HEK293 (cell line): ENCODE data around the gene DMBX1.
A peak's percentile ranks its signal among the peaks of the same experiment; 100 is the strongest.

ENCODE experiments used
- CTCF ChIA-PET: fragments of 350-600 bp; formaldehyde crosslinking; extraction: SDS; loops from one replicate; lab custom pipeline; 2021; ENCODE audit warnings: antibody characterized with exemption; lab: Yijun Ruan, JAX
- POLR2A ChIA-PET: fragments of 300-600 bp; formaldehyde crosslinking; extraction: SDS; loops from one replicate; lab custom pipeline; 2020; ENCODE audit warnings: antibody characterized with exemption, inconsistent platforms; lab: Yijun Ruan, JAX
- H3K27ac ChIP-seq: fragments of 200-500 bp; sonication (Bioruptor generic); 2 replicates; pipeline ENCODE4 v1.5.1; 2014; ENCODE audit warnings: low read depth, low read length, control low read depth, inconsistent platforms; ENCODE audit errors: extremely low read depth
- H3K36me3 ChIP-seq, 2 experiments: fragments of 200-500 bp in 1 of 2; sonication (Bioruptor generic) in 1 of 2; 1 replicate in 1 of 2; 2 replicates in 1 of 2; pipeline ENCODE4 v1.5.1; 2014 to 2017; ENCODE audit warnings: inconsistent platforms in 2 of 2, low read length in 2 of 2; ENCODE audit not compliant: control insufficient read depth in 2 of 2, insufficient read depth in 1 of 2
- H3K4me1 ChIP-seq: fragments of 200-500 bp; sonication (Bioruptor generic); 2 replicates; pipeline ENCODE4 v1.5.1; 2014; ENCODE audit warnings: mild to moderate bottlenecking, low read length, inconsistent platforms; ENCODE audit not compliant: control insufficient read depth, insufficient read depth
- H3K4me3 ChIP-seq: 2 replicates; pipeline ENCODE4 v1.5.1; 2011; ENCODE audit warnings: low read depth, mild to moderate bottlenecking, control low read depth, low read length, moderate library complexity
- H3K9me3 ChIP-seq: fragments of 200-500 bp; sonication (Bioruptor generic); 2 replicates; pipeline ENCODE4 v1.5.1; 2014; ENCODE audit warnings: low read depth, low read length, inconsistent platforms; ENCODE audit not compliant: control insufficient read depth, insufficient read depth
- ATF2 ChIP-seq: fragments of 450-650 bp; formaldehyde crosslinking; IDR thresholded peaks from 2 replicates; pipeline ENCODE4 v1.5.1; 2016; ENCODE audit warnings: missing biosample characterization, missing genetic modification characterization, low read depth
- EGR2 ChIP-seq: fragments of 450-650 bp; formaldehyde crosslinking; IDR thresholded peaks from 2 replicates; pipeline ENCODE4 v1.5.1; 2016; ENCODE audit warnings: low read depth, missing biosample characterization, missing genetic modification characterization
- FEZF1 ChIP-seq: fragments of 450-650 bp; formaldehyde crosslinking; IDR thresholded peaks from 2 replicates; pipeline ENCODE4 v1.5.1; 2016; ENCODE audit warnings: missing biosample characterization, missing genetic modification characterization
- GLIS1 ChIP-seq: fragments of 450-650 bp; formaldehyde crosslinking; IDR thresholded peaks from 2 replicates; pipeline ENCODE4 v1.5.1; 2016; ENCODE audit warnings: missing biosample characterization, missing genetic modification characterization
- GLIS2 ChIP-seq: fragments of 450-650 bp; formaldehyde crosslinking; IDR thresholded peaks from 2 replicates; pipeline ENCODE4 v1.5.1; 2016; ENCODE audit warnings: missing biosample characterization, missing genetic modification characterization
- HOXA7 ChIP-seq: sonication (generic); formaldehyde crosslinking; IDR thresholded peaks from 2 replicates; pipeline ENCODE4 v1.8.1; 2022; ENCODE audit warnings: missing genetic modification reagents, borderline replicate concordance
- HOXD13 ChIP-seq: sonication (generic); formaldehyde crosslinking; IDR thresholded peaks from 2 replicates; pipeline ENCODE4 v1.8.0; 2022; ENCODE audit warnings: missing genetic modification reagents, borderline replicate concordance
- KLF16 ChIP-seq: fragments of 450-650 bp; formaldehyde crosslinking; IDR thresholded peaks from 2 replicates; pipeline ENCODE4 v1.5.1; 2017; ENCODE audit warnings: missing biosample characterization, missing genetic modification characterization
- KLF8 ChIP-seq: fragments of 450-650 bp; formaldehyde crosslinking; IDR thresholded peaks from 2 replicates; pipeline ENCODE4 v1.5.1; 2016; ENCODE audit warnings: missing biosample characterization, missing genetic modification characterization
- REST ChIP-seq: fragments of 450-650 bp; formaldehyde crosslinking; IDR thresholded peaks from 2 replicates; pipeline ENCODE4 v1.5.1; 2016; ENCODE audit warnings: missing biosample characterization, missing genetic modification characterization
- SCRT2 ChIP-seq: fragments of 450-650 bp; formaldehyde crosslinking; IDR thresholded peaks from 2 replicates; pipeline ENCODE4 v1.5.1; 2016; ENCODE audit warnings: missing biosample characterization, missing genetic modification characterization
- ZBTB1 ChIP-seq: fragments of 450-650 bp; formaldehyde crosslinking; IDR thresholded peaks from 2 replicates; pipeline ENCODE4 v1.5.1; 2016; ENCODE audit warnings: missing biosample characterization, missing genetic modification characterization
- ZFHX2 ChIP-seq: fragments of 450-650 bp; formaldehyde crosslinking; conservative IDR thresholded peaks from 2 replicates; pipeline ENCODE4 v1.5.1; 2016; ENCODE audit warnings: missing biosample characterization, missing genetic modification characterization
- ZIC2 ChIP-seq: fragments of 450-650 bp; formaldehyde crosslinking; IDR thresholded peaks from 2 replicates; pipeline ENCODE4 v1.5.1; 2016; ENCODE audit warnings: missing biosample characterization, missing genetic modification characterization
- ZNF121 ChIP-seq: fragments of 450-650 bp; formaldehyde crosslinking; IDR thresholded peaks from 2 replicates; pipeline ENCODE4 v1.5.1; 2016; ENCODE audit warnings: missing biosample characterization, missing genetic modification characterization
- ZNF146 ChIP-seq: fragments of 450-650 bp; formaldehyde crosslinking; IDR thresholded peaks from 2 replicates; pipeline ENCODE4 v1.5.1; 2016; ENCODE audit warnings: missing biosample characterization, missing genetic modification characterization
- ZNF19 ChIP-seq: fragments of 450-650 bp; formaldehyde crosslinking; IDR thresholded peaks from 2 replicates; pipeline ENCODE4; 2016; ENCODE audit warnings: missing biosample characterization, missing genetic modification characterization, low read depth
- ZNF335 ChIP-seq: fragments of 450-650 bp; formaldehyde crosslinking; conservative IDR thresholded peaks from 2 replicates; pipeline ENCODE4 v1.5.1; 2016; ENCODE audit warnings: missing biosample characterization, missing genetic modification characterization
- ZNF341 ChIP-seq: fragments of 450-650 bp; formaldehyde crosslinking; IDR thresholded peaks from 2 replicates; pipeline ENCODE4; 2016; ENCODE audit warnings: low read depth, missing biosample characterization, missing genetic modification characterization
- ZNF362 ChIP-seq: fragments of 450-650 bp; formaldehyde crosslinking; IDR thresholded peaks from 2 replicates; pipeline ENCODE4 v1.5.1; 2016; ENCODE audit warnings: missing biosample characterization, missing genetic modification characterization
- ZNF366 ChIP-seq: fragments of 450-650 bp; formaldehyde crosslinking; conservative IDR thresholded peaks from 2 replicates; pipeline ENCODE4 v1.5.1; 2016; ENCODE audit warnings: missing biosample characterization, missing genetic modification characterization
- ZNF423 ChIP-seq: fragments of 450-650 bp; formaldehyde crosslinking; IDR thresholded peaks from 2 replicates; pipeline ENCODE4 v1.5.1; 2016; ENCODE audit warnings: missing biosample characterization, missing genetic modification characterization
- ZNF558 ChIP-seq: fragments of 450-650 bp; formaldehyde crosslinking; IDR thresholded peaks from 2 replicates; pipeline ENCODE4 v1.5.1; 2016; ENCODE audit warnings: missing biosample characterization, missing genetic modification characterization
- ZNF629 ChIP-seq: fragments of 450-650 bp; formaldehyde crosslinking; IDR thresholded peaks from 2 replicates; pipeline ENCODE4 v1.5.1; 2017; ENCODE audit warnings: missing biosample characterization, missing genetic modification characterization
- ZNF658 ChIP-seq: fragments of 450-650 bp; formaldehyde crosslinking; IDR thresholded peaks from 2 replicates; pipeline ENCODE4; 2016; ENCODE audit warnings: missing biosample characterization, missing genetic modification characterization
- ZNF660 ChIP-seq: fragments of 450-650 bp; IDR thresholded peaks from 2 replicates; pipeline ENCODE4 v1.5.1; 2018; ENCODE audit warnings: missing biosample characterization, mild to moderate bottlenecking, missing genetic modification characterization
- ZNF704 ChIP-seq: fragments of 450-650 bp; formaldehyde crosslinking; IDR thresholded peaks from 2 replicates; pipeline ENCODE4 v1.5.1; 2016; ENCODE audit warnings: missing biosample characterization, missing genetic modification characterization
- ZNF837 ChIP-seq: fragments of 450-650 bp; formaldehyde crosslinking; IDR thresholded peaks from 2 replicates; pipeline ENCODE4 v1.5.1; 2016; ENCODE audit warnings: missing biosample characterization, missing genetic modification characterization

Gene DMBX1

GRCh38 chr1:46473991-46474390 is 15.6 kb upstream of the DMBX1 start:
- Histone ChIP-seq H3K36me3 (no peaks in the 10 kb centered on the region), H3K4me1 (no peaks in the 10 kb centered on the region), H3K9me3 (no peaks in the 10 kb centered on the region), H3K27ac (no peak overlapping the region), H3K4me3 (no peak overlapping the region)
- ChIA-PET CTCF (interaction anchor here (0.8 to 18.9 kb wide), 4 partner anchors 27 to 130 kb away, joined by 4 to 418 read pairs (median 8); partner anchors contain the start of gene MKNK1), POLR2A (no interaction called here)
- TF ChIP-seq ZNF335 (tag by site-specific recombination) (no peak), ZFHX2 (peak; percentile 97), EGR2 (tag by site-specific recombination) (peak; percentile 99)

GRCh38 chr1:46474570-46474969 is 15.1 kb upstream of the DMBX1 start:
- H3K4me3 ChIP-seq, result no peak overlapping the region
- no peak overlapping the region for H3K27ac ChIP-seq
- no peak for TF ChIP-seq ZNF837 (tag by site-specific recombination)
- no peak for TF ChIP-seq REST
- no peak for TF ChIP-seq FEZF1
- TF ChIP-seq ZNF19 (tag by site-specific recombination), result no peak
- no peak for TF ChIP-seq HOXD13 (CRISPR knock-in tag)
- TF ChIP-seq ZNF362 (tag by site-specific recombination), result no peak
- no peak for TF ChIP-seq ZNF660 (tag by site-specific recombination)
- TF ChIP-seq KLF16 (tag by site-specific recombination), result no peak
- no peak for TF ChIP-seq ZNF146 (tag by site-specific recombination)
- no peak for TF ChIP-seq ZNF121 (tag by site-specific recombination)
- TF ChIP-seq ZNF366 (tag by site-specific recombination), result no peak
- no peak for TF ChIP-seq ZNF341 (tag by site-specific recombination)
- TF ChIP-seq GLIS1 (tag by site-specific recombination), result no peak
- no peak for TF ChIP-seq HOXA7
- no peak for TF ChIP-seq ZNF658 (tag by site-specific recombination)
- no peaks in the 10 kb centered on the region for H3K36me3 ChIP-seq
- POLR2A ChIA-PET, result no interaction called here
- no peaks in the 10 kb centered on the region for H3K4me1 ChIP-seq
- CTCF ChIA-PET, result interaction anchor here (0.8 to 18.9 kb wide), 2 partner anchors 58 to 129 kb away, joined by 4 to 418 read pairs; partner anchors contain the start of gene MKNK1
- no peaks in the 10 kb centered on the region for H3K9me3 ChIP-seq

- Histone ChIP-seq H3K4me1 (no peaks in the 10 kb centered on the region), H3K4me3 (no peak overlapping the region), H3K36me3 (no peaks in the 10 kb centered on the region), H3K9me3 (no peaks in the 10 kb centered on the region), H3K27ac (no peak overlapping the region)
- ChIA-PET CTCF (interaction anchor here (0.6 to 18.9 kb wide), 16 partner anchors 11 to 676 kb away, joined by 3 to 418 read pairs (median 7); a partner anchor contains a TSS), POLR2A (no interaction called here)
- TF ChIP-seq KLF8 (tag by site-specific recombination) (no peak), ZNF837 (tag by site-specific recombination) (no peak), ZNF704 (tag by site-specific recombination) (no peak), ZBTB1 (tag by site-specific recombination) (no peak), GLIS1 (tag by site-specific recombination) (peak; percentile 56), ZNF629 (tag by site-specific recombination) (no peak), ZNF558 (tag by site-specific recombination) (no peak), SCRT2 (tag by site-specific recombination) (no peak), ATF2 (tag by site-specific recombination) (no peak), GLIS2 (peak; percentile 23; the same call in 1 of the 2 replicates), ZIC2 (tag by site-specific recombination) (peak; percentile 96), ZNF423 (tag by site-specific recombination) (no peak)
These were observed 13.0 kb upstream of the DMBX1 start for GRCh38 chr1:46476673-46477072.
